Measurements from ENCODE around the gene TAF4.

- TF ChIP-seq CSRNP3 (CRISPR knock-in tag; IDR thresholded peaks at IDR 0.05) (no peak), ZFP3 (CRISPR knock-in tag; IDR thresholded peaks at IDR 0.05) (no peak), TOX (CRISPR knock-in tag; IDR thresholded peaks at IDR 0.05; ENCODE audit: borderline replicate concordance) (no peak), ARNTL (CRISPR knock-in tag; IDR thresholded peaks at IDR 0.05; ENCODE audit: borderline replicate concordance, low read depth) (no peak), ISL1 (CRISPR knock-in tag; IDR thresholded peaks at IDR 0.05) (no peak), ZFP30 (CRISPR knock-in tag; IDR thresholded peaks at IDR 0.05) (no peak), ZNF8 (CRISPR knock-in tag; IDR thresholded peaks at IDR 0.05) (no peak), OSR1 (CRISPR knock-in tag; IDR thresholded peaks at IDR 0.05) (no peak), BACH2 (CRISPR knock-in tag; IDR thresholded peaks at IDR 0.05; ENCODE audit: borderline replicate concordance) (no peak), PATZ1 (CRISPR knock-in tag; IDR thresholded peaks at IDR 0.05; ENCODE audit: borderline replicate concordance) (no peak), ZNF70 (CRISPR knock-in tag; IDR thresholded peaks at IDR 0.05) (no peak), ESRRG (CRISPR knock-in tag; IDR thresholded peaks at IDR 0.05) (no peak), TSHZ2 (CRISPR knock-in tag; IDR thresholded peaks at IDR 0.05) (no peak), ZC3H10 (CRISPR knock-in tag; IDR thresholded peaks at IDR 0.05) (no peak)
Measured at GRCh38 chr20:62051546-62052255, 14.0 kb downstream of the TAF4 start.
